A673 (cell line): ENCODE measurements around the gene NDOR1.

ENCODE experiments used
- CTCF ChIP-seq: fragments of 300-800, 200-600 bp; sonication (generic); conservative IDR thresholded peaks from 2 replicates; pipeline ENCODE4 v1.5.1; 2017; ENCODE audit warnings: low read depth, mild to moderate bottlenecking, antibody characterized with exemption, low read length, moderate library complexity, mixed read lengths
- EZH2 ChIP-seq: fragments of 200-600 bp; sonication (generic); IDR thresholded peaks from 2 replicates; pipeline ENCODE4 v1.6.1; 2017; ENCODE audit warnings: borderline replicate concordance, low read depth, mild to moderate bottlenecking, mixed read lengths, antibody characterized with exemption, low read length; ENCODE audit not compliant: poor library complexity, severe bottlenecking

GRCh38 chr9:137185921-137186320 lies 19.6 kb upstream of the NDOR1 start:
- TF ChIP-seq CTCF, result no peak
- no peak for TF ChIP-seq EZH2
